ENCODE results near the gene BEAN1. TPM values are rescaled to one million over a fixed set of nuclear protein-coding genes. Genes with fewer than 3 reads are reported as not detected.

Gene BEAN1
- total and polyA plus RNA-seq, 9 of the 15 experiments (the other 6 are each of a cell fraction or from before 2014, with no cell fraction given), result not detected

DNA sequence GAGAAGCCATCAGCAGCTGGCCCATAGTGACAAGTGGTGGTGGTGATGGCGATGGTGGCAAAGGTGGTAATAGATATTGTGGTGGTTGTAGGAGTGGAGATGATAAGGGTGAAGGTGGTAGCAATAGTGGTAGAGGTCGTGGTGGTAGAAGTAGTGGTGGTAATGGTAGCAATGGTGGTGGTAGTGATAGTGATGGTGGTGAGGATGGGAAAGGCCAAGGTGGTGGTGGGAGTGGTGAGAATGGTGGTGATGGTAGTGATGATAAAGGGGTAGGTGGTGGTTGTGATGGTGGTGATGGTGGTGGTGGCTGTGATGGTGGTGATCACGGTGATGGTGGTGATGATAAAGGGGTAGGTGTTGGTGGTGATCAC, 47.5 kb upstream of the BEAN1 start:
- POLR2A ChIA-PET, result no interaction called here
- no TSS peak for BruUV-seq (replicated peaks)

DNA sequence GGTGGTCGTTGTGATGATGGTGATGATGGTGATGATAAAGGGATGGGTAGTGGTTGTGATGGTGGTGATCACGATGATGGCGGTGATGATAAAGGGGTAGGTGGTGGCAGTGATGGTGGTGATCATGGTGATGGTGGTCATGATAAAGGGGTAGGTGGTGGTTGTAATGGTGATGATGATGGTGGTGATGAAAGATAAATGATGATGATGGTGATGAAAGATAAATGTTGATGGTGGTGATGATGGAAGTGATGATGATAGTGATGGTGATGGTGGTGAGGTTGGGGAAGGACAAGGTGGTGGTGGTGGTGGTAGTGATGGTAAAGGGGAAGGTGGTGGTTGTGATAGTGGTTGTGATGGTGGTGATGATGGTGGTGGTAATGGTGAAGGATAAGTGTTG, 46.7 kb upstream of the BEAN1 start:
- no peak for FAIRE-seq
- intact Hi-C loops (cut with micrococcal nuclease), result no loop called here
- Histone ChIP-seq H3K36me3 (ENCODE audit: control insufficient read depth, insufficient read depth, low read length) (no peaks in the 10 kb centered on the region), H3K27ac (ENCODE audit: extremely low read depth, low read depth, low read length) (no peak overlapping the region), H2AFZ (ENCODE audit: low read depth, low read length) (no peak overlapping the region), H3K9me3 (replicated peaks; ENCODE audit: control insufficient read depth, insufficient read depth, low read depth, low read length) (no peaks in the 10 kb centered on the region), H3K4me2 (ENCODE audit: insufficient read depth, low read length) (no peak overlapping the region), H3K79me2 (ENCODE audit: control insufficient read depth, insufficient read depth, low read length) (no peaks in the 10 kb centered on the region), H3K4me1 (replicated peaks in 1 of 2; ENCODE audit: control insufficient read depth in 2 of 2, insufficient read depth in 2 of 2, low read length in 2 of 2) (no peaks in the 10 kb centered on the region; a peak in 1 of 5 replicates), H3K4me3 (no peak overlapping the region), H3K9me1 (ENCODE audit: control insufficient read depth, insufficient read depth, low read length) (no peaks in the 10 kb centered on the region), H4K20me1 (replicated peaks; ENCODE audit: control insufficient read depth, insufficient read depth, low read length) (peaks cover 4% of the 10 kb centered on the region; the same call in 1 of the 2 replicates), H3K9ac (ENCODE audit: insufficient read depth in 1 of 2, low read depth in 2 of 2, low read length in 2 of 2) (no peak overlapping the region), H3K27me3 (ENCODE audit: control insufficient read depth in 2 of 2, insufficient read depth in 2 of 2, low read length in 2 of 2) (no peaks in the 10 kb centered on the region; a peak in 1 of 5 replicates)
- POLR2A ChIA-PET, result no interaction called here
- in situ Hi-C loops (cut with MboI), result no loop called here
- BruUV-seq (replicated peaks), result no TSS peak
- TF ChIP-seq EHMT2 (IDR thresholded peaks at IDR 0.05) (0 out of 2 replicates have a peak, but pooled peaks have one; percentile 26), HDAC1 (IDR thresholded peaks at IDR 0.05) (0 out of 4 replicates have a peak, but pooled peaks of 1 of the 2 experiments have one; percentile 26), LARP7 (IDR thresholded peaks at IDR 0.05) (0 out of 2 replicates have a peak, but pooled peaks have one; percentile 38), ELF4 (CRISPR knock-in tag; IDR thresholded peaks at IDR 0.05) (0 out of 2 replicates have a peak, but pooled peaks have one; percentile 4), BCL6 (CRISPR knock-in tag; IDR thresholded peaks at IDR 0.05) (no peak), ZBTB17 (CRISPR knock-in tag; IDR thresholded peaks at IDR 0.05) (no peak), ZNF695 (CRISPR knock-in tag; IDR thresholded peaks at IDR 0.05) (no peak)
- TF ChIP-seq, protein P1, sequence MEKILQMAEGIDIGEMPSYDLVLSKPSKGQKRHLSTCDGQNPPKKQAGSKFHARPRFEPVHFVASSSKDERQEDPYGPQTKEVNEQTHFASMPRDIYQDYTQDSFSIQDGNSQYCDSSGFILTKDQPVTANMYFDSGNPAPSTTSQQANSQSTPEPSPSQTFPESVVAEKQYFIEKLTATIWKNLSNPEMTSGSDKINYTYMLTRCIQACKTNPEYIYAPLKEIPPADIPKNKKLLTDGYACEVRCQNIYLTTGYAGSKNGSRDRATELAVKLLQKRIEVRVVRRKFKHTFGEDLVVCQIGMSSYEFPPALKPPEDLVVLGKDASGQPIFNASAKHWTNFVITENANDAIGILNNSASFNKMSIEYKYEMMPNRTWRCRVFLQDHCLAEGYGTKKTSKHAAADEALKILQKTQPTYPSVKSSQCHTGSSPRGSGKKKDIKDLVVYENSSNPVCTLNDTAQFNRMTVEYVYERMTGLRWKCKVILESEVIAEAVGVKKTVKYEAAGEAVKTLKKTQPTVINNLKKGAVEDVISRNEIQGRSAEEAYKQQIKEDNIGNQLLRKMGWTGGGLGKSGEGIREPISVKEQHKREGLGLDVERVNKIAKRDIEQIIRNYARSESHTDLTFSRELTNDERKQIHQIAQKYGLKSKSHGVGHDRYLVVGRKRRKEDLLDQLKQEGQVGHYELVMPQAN (IDR thresholded peaks at IDR 0.05; ENCODE audit: borderline replicate concordance), result 0 out of 2 replicates have a peak, but pooled peaks have one; percentile 14
- no peak for ATAC-seq
- CTCF ChIA-PET (ENCODE audit: low intra/inter-chr PET ratio), result no interaction called here
- 2% methylated on average over 3 of the region's 3 CpGs for WGBS (ENCODE audit: insufficient coverage, low coverage, missing lambda C conversion rate)
- DNase-seq (ENCODE audit: extremely low read depth in 1 of 4, low spot score in 3 of 4), result no peak

More for the DNA sequence above, 47.5 kb upstream of the BEAN1 start:
- FAIRE-seq (no peak), DNase-seq (ENCODE audit: extremely low read depth in 1 of 4, low spot score in 3 of 4) (no peak), ATAC-seq (no peak)
- H3K36me3 ChIP-seq (ENCODE audit: control insufficient read depth, insufficient read depth, low read length), result no peaks in the 10 kb centered on the region
- no peaks in the 10 kb centered on the region; a peak in 1 of 5 replicates for H3K4me1 ChIP-seq (replicated peaks in 1 of 2; ENCODE audit: control insufficient read depth in 2 of 2, insufficient read depth in 2 of 2, low read length in 2 of 2)
- no peak overlapping the region for H3K9ac ChIP-seq (ENCODE audit: insufficient read depth in 1 of 2, low read depth in 2 of 2, low read length in 2 of 2)
- H3K27ac ChIP-seq (ENCODE audit: extremely low read depth, low read depth, low read length), result no peak overlapping the region
- H3K79me2 ChIP-seq (ENCODE audit: control insufficient read depth, insufficient read depth, low read length), result no peaks in the 10 kb centered on the region
- no peaks in the 10 kb centered on the region for H3K9me1 ChIP-seq (ENCODE audit: control insufficient read depth, insufficient read depth, low read length)
- peaks cover 4% of the 10 kb centered on the region; the same call in 1 of the 2 replicates for H4K20me1 ChIP-seq (replicated peaks; ENCODE audit: control insufficient read depth, insufficient read depth, low read length)
- no peak overlapping the region for H3K4me3 ChIP-seq
- H3K4me2 ChIP-seq (ENCODE audit: insufficient read depth, low read length), result no peak overlapping the region
- in situ Hi-C loops (cut with MboI), result no loop called here
- CTCF ChIA-PET (ENCODE audit: low intra/inter-chr PET ratio), result no interaction called here
- WGBS (ENCODE audit: insufficient coverage, low coverage, missing lambda C conversion rate), result 2% methylated on average over 3 of the region's 3 CpGs
- intact Hi-C loops (cut with micrococcal nuclease), result no loop called here
- H3K9me3 ChIP-seq (replicated peaks; ENCODE audit: control insufficient read depth, insufficient read depth, low read depth, low read length), result no peaks in the 10 kb centered on the region
- no peak overlapping the region for H2AFZ ChIP-seq (ENCODE audit: low read depth, low read length)
- no peaks in the 10 kb centered on the region; a peak in 1 of 5 replicates for H3K27me3 ChIP-seq (ENCODE audit: control insufficient read depth in 2 of 2, insufficient read depth in 2 of 2, low read length in 2 of 2)
- no peak for TF ChIP-seq WHSC1 (IDR thresholded peaks at IDR 0.05; ENCODE audit: low read length)
- TF ChIP-seq ARHGAP35 (IDR thresholded peaks at IDR 0.05; ENCODE audit: partially characterized antibody), result no peak

Data from K562 (cell line).